ENCODE measurements around the gene CEP164. TPM values are rescaled to one million over a fixed set of nuclear protein-coding genes. Genes with fewer than 3 reads are reported as not detected.

CEP164 gene
- polyA plus RNA-seq, 1 donor from 2014 or later, result 27.4 TPM

DNA sequence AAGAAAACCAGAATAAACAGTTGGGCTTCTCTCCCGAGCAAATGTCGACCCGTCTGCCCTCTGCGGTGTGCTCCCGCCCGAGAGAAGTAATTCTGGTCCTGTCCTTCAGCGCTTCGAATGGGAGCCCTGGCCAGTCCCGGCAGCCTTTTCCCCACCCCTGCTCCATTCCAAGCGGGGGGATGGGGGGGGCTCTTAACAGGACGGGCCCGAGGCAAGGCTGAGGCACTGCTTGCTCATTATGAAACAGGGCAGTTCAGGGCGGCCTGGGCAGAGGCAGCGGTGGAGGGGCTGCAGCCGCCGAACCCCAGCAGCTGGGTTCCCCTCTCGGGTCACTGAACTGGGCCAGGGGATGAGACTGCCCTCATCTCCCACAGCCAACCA is 27.4 kb upstream of the CEP164 start:
- Histone ChIP-seq H4K20me1 (ENCODE audit: insufficient read depth) (no peaks in the 10 kb centered on the region), H2AFZ (ENCODE audit: low read depth, low read length) (no peak overlapping the region), H3K27ac (ENCODE audit: low read length) (no peak overlapping the region), H3K4me3 (ENCODE audit: low read length) (no peak overlapping the region), H3K9me3 (ENCODE audit: low read length) (no peaks in the 10 kb centered on the region), H3K4me2 (ENCODE audit: low read length) (no peak overlapping the region), H3K27me3 (ENCODE audit: insufficient read depth, low read depth, low read length) (no peaks in the 10 kb centered on the region), H3K9me2 (ENCODE audit: insufficient read depth, low read length) (no peaks in the 10 kb centered on the region), H3F3A (ENCODE audit: insufficient read depth, low read length, poor library complexity, severe bottlenecking) (no peaks in the 10 kb centered on the region), H3K79me2 (replicated peaks; ENCODE audit: insufficient read depth, low read length) (no peaks in the 10 kb centered on the region), H3K36me3 (ENCODE audit: insufficient read depth, low read length) (no peaks in the 10 kb centered on the region), H3K9ac (ENCODE audit: low read length) (no peak overlapping the region)
- TF ChIP-seq TAF1 (IDR thresholded peaks at IDR 0.05; ENCODE audit: low read depth), result no peak
- TF ChIP-seq EP300 (conservative IDR thresholded peaks at IDR 0.05; ENCODE audit: poor library complexity, severe bottlenecking), result no peak
- no peak for TF ChIP-seq POLR2AphosphoS5 (IDR thresholded peaks at IDR 0.05)
- TF ChIP-seq, protein P1, sequence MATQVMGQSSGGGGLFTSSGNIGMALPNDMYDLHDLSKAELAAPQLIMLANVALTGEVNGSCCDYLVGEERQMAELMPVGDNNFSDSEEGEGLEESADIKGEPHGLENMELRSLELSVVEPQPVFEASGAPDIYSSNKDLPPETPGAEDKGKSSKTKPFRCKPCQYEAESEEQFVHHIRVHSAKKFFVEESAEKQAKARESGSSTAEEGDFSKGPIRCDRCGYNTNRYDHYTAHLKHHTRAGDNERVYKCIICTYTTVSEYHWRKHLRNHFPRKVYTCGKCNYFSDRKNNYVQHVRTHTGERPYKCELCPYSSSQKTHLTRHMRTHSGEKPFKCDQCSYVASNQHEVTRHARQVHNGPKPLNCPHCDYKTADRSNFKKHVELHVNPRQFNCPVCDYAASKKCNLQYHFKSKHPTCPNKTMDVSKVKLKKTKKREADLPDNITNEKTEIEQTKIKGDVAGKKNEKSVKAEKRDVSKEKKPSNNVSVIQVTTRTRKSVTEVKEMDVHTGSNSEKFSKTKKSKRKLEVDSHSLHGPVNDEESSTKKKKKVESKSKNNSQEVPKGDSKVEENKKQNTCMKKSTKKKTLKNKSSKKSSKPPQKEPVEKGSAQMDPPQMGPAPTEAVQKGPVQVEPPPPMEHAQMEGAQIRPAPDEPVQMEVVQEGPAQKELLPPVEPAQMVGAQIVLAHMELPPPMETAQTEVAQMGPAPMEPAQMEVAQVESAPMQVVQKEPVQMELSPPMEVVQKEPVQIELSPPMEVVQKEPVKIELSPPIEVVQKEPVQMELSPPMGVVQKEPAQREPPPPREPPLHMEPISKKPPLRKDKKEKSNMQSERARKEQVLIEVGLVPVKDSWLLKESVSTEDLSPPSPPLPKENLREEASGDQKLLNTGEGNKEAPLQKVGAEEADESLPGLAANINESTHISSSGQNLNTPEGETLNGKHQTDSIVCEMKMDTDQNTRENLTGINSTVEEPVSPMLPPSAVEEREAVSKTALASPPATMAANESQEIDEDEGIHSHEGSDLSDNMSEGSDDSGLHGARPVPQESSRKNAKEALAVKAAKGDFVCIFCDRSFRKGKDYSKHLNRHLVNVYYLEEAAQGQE (IDR thresholded peaks at IDR 0.05; ENCODE audit: borderline replicate concordance), result no peak
- TF ChIP-seq MXI1 (conservative IDR thresholded peaks at IDR 0.05; ENCODE audit: poor library complexity, severe bottlenecking), result no peak
- no peak for TF ChIP-seq EZH2 (IDR thresholded peaks at IDR 0.05; ENCODE audit: borderline replicate concordance, insufficient read depth, low read length, poor library complexity, severe bottlenecking)
- no peak for TF ChIP-seq SMC3 (conservative IDR thresholded peaks at IDR 0.05; ENCODE audit: poor library complexity)
- TF ChIP-seq, protein P2, sequence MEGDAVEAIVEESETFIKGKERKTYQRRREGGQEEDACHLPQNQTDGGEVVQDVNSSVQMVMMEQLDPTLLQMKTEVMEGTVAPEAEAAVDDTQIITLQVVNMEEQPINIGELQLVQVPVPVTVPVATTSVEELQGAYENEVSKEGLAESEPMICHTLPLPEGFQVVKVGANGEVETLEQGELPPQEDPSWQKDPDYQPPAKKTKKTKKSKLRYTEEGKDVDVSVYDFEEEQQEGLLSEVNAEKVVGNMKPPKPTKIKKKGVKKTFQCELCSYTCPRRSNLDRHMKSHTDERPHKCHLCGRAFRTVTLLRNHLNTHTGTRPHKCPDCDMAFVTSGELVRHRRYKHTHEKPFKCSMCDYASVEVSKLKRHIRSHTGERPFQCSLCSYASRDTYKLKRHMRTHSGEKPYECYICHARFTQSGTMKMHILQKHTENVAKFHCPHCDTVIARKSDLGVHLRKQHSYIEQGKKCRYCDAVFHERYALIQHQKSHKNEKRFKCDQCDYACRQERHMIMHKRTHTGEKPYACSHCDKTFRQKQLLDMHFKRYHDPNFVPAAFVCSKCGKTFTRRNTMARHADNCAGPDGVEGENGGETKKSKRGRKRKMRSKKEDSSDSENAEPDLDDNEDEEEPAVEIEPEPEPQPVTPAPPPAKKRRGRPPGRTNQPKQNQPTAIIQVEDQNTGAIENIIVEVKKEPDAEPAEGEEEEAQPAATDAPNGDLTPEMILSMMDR (IDR thresholded peaks at IDR 0.05; ENCODE audit: poor library complexity, severe bottlenecking), result no peak
- TF ChIP-seq RAD21 (conservative IDR thresholded peaks at IDR 0.05), result no peak

DNA sequence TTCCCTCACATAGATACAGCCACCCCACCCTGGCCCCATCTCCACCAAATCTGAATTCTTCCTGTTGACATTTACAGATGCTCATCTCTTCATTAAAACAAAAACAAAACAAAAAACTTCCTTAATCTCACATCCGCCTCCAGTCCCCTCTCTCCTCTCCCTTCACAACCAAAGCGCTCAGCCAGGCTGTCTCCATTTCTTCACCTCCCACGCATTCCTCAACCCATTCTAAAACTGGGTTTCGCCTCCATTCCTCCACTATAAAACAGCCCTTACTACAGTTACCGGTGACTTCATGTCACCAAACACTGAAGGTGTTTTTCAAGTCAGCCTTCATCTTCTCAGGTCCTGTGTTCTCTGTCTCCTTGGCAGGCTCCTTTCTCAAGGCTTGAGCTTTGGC is 26.9 kb upstream of the CEP164 start:
- Histone ChIP-seq H3K9me3 (ENCODE audit: low read length) (no peaks in the 10 kb centered on the region), H3K27ac (ENCODE audit: low read length) (no peak overlapping the region), H2AFZ (ENCODE audit: low read depth, low read length) (no peak overlapping the region), H3K9ac (ENCODE audit: low read length) (no peak overlapping the region), H3K36me3 (ENCODE audit: insufficient read depth, low read length) (no peaks in the 10 kb centered on the region), H3K79me2 (replicated peaks; ENCODE audit: insufficient read depth, low read length) (no peaks in the 10 kb centered on the region), H3K27me3 (ENCODE audit: insufficient read depth, low read depth, low read length) (no peaks in the 10 kb centered on the region), H4K20me1 (ENCODE audit: insufficient read depth) (no peaks in the 10 kb centered on the region), H3K9me2 (ENCODE audit: insufficient read depth, low read length) (no peaks in the 10 kb centered on the region), H3K4me3 (ENCODE audit: low read length) (no peak overlapping the region), H3F3A (ENCODE audit: insufficient read depth, low read length, poor library complexity, severe bottlenecking) (no peaks in the 10 kb centered on the region), H3K4me2 (ENCODE audit: low read length) (no peak overlapping the region)
- TF ChIP-seq SMC3 (conservative IDR thresholded peaks at IDR 0.05; ENCODE audit: poor library complexity) (no peak), MXI1 (conservative IDR thresholded peaks at IDR 0.05; ENCODE audit: poor library complexity, severe bottlenecking) (no peak), EZH2 (IDR thresholded peaks at IDR 0.05; ENCODE audit: borderline replicate concordance, insufficient read depth, low read length, poor library complexity, severe bottlenecking) (no peak), TAF1 (IDR thresholded peaks at IDR 0.05; ENCODE audit: low read depth) (no peak), POLR2AphosphoS5 (IDR thresholded peaks at IDR 0.05) (no peak), EP300 (conservative IDR thresholded peaks at IDR 0.05; ENCODE audit: poor library complexity, severe bottlenecking) (no peak), RAD21 (conservative IDR thresholded peaks at IDR 0.05) (no peak)
- TF ChIP-seq, protein P2 (IDR thresholded peaks at IDR 0.05; ENCODE audit: poor library complexity, severe bottlenecking), result no peak
- TF ChIP-seq, protein P1 (IDR thresholded peaks at IDR 0.05; ENCODE audit: borderline replicate concordance), result no peak
